ENCODE measurements around the gene PRSS48.
"Not testable (repeated sequence)": the region's sequence is repeated elsewhere in the genome, so short reads cannot be mapped to it uniquely, and the experiment has no call there.

PRSS48 gene, protein sequence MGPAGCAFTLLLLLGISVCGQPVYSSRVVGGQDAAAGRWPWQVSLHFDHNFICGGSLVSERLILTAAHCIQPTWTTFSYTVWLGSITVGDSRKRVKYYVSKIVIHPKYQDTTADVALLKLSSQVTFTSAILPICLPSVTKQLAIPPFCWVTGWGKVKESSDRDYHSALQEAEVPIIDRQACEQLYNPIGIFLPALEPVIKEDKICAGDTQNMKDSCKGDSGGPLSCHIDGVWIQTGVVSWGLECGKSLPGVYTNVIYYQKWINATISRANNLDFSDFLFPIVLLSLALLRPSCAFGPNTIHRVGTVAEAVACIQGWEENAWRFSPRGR

GRCh38 chr4:151276787-151277562, at the start of gene PRSS48:
TSS of gene PRSS48 (plus strand) at chr4:151277161. CDS start at chr4:151277173, 12 bp downstream.
- FAIRE-seq: no peak

GRCh38 chr4:151227172-151227571, 49.8 kb upstream of the PRSS48 start:
- FAIRE-seq: no peak

GRCh38 chr4:151227731-151228130, 49.2 kb upstream of the PRSS48 start:
- FAIRE-seq: no peak

- peak; percentile 72 for FAIRE-seq
Measured at GRCh38 chr4:151228189-151229119, 48.5 kb upstream of the PRSS48 start.

DNA sequence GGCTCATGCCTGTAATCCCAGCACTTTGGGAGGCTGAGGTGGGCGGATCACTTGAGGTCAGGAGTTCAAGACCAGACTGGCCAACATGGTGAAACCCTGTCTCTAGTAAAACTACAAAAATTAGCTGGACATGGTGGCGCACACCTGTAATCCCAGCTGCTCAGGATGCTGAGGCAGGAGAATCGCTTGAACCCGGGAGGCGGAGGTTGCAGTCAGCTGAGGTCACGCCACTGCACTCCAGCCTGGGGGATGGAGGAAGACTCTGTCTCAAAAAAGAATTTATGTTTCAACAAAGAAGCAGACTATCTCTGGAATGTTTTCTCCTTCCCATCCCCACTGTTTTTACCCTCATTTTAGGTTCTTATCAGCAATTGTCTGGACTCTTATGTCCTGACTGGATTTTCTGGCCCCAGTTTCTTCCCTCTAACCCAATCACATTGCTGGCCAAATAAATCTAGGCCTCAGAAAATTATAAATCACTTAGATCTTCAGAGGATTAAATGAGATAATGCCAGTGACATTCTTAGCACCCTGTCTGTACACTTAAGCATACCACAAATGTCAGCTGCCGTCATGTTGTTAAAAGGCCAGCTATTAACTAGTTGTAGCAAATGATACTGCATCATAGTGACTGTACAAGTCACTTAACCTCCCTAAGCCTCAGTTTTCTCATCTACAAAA, 44.9 kb upstream of the PRSS48 start:
- FAIRE-seq: no peak

- no peak for FAIRE-seq
Measured at GRCh38 chr4:151233600-151233999, 43.4 kb upstream of the PRSS48 start.

DNA sequence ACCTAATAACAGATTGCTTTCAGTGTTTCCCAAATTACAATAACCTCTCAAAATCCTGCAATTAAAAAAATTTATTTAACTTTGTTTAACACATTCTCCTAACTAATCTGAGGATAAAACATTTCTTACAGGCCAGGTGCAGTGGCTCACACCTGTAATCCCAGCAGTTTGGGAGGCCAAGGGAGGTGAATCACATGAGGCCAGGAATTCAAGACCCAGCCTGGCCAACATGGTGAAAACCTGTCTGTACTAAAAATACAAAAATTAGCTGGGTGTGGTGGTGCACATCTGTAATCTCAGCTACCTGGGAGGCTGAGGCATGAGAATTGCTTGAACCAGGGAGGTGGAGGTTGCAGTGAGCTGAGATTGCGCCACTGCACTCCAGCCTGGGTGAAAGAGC, 41.6 kb upstream of the PRSS48 start:
- FAIRE-seq: not testable (repeated sequence)

- FAIRE-seq: no peak
Measured at GRCh38 chr4:151236036-151236435, 40.9 kb upstream of the PRSS48 start.

DNA sequence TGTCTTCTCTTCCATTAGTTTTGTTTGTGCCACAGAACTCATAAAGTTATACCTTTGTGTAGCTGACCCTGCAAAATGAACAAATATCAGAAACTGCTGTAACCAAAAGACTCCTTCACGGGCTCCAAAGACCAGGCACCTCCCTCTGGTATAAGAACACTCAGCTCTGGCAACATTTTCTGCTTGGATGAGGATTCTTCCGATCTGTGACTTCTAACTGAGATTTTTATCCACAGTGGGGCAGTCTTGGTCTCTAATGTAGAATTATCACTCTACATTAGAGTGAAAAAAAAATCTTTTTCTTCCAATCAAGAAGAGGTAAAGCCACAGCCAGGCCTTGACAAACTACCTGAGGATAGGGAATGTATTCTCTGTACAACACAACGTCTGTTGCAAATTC, 38.5 kb upstream of the PRSS48 start:
- no peak for FAIRE-seq

DNA sequence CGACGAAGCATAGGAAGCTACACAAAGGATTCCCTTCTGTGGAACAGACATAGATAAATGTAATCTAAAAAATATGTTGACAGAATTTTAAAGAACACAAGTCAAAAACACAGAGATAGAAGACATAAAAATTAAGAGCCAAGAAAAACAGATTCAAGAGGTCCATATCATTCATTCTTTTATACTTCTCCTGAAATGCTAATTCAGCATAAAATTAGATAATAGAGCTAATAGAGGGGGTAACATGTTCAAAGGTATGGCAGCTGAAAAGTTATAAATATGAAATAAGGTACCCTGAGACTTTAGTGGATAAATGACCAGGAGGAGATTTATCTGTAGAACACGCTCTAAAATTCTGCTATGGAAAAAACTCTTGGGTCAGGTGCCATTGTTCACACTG, 37.4 kb upstream of the PRSS48 start:
- no peak for FAIRE-seq

DNA sequence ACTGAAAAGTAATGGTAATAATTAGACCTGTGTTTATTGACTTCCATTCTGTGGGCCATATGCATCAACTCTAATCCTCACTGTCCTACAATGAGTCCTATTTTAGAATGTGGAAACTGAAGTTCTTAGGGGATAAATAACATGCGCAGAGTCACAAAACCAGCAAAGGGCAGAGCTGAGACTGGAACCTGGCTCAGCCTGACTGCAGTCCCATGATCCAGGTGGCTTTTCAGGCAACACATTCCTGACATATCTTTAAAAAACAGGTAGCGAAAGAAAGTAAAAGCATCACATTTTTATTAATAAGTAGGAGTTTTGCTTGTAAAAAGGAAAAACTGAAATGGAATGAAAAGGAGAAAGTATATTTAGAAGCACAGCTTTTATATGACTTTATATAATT, 34.7 kb upstream of the PRSS48 start:
- no peak for FAIRE-seq

DNA sequence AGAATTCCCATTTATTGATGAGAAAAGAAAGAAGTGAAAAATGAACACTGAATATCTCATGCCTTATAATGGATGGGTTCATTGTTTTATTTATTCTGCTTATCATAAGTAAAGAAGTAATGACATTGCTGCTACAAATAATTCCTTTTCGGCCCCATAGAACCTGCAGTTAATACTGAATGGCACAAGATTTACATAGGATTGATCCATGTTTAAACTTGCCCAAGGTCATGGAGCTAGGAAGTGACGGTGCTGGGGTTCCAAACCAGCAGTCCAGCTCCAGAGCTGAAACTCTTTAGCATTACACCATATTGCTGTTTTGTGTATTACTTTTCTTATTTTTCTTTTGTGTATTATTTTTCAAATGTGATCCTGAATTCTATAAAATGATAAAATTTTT, 30.2 kb upstream of the PRSS48 start:
- FAIRE-seq: no peak

DNA sequence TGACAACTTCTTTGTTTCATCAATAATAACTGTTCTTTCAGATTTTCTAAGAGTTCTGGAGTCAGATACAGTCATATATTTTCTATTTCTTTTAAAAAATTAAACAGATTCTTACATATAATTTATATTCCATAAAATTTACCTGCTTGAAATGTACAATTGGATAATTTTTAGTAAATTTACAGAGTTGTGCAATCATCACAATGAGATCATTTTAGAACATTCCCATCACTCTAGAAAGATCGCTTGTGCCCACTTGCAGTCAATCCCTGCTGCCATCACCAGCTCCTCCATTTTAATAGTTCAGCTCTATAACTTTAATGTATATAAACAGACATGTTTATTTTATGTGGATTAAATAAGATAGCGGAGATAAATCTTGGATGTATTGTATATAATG, 29.6 kb upstream of the PRSS48 start:
- FAIRE-seq: no peak

GRCh38 chr4:151248519-151248918, 28.4 kb upstream of the PRSS48 start:
- no peak for FAIRE-seq

DNA sequence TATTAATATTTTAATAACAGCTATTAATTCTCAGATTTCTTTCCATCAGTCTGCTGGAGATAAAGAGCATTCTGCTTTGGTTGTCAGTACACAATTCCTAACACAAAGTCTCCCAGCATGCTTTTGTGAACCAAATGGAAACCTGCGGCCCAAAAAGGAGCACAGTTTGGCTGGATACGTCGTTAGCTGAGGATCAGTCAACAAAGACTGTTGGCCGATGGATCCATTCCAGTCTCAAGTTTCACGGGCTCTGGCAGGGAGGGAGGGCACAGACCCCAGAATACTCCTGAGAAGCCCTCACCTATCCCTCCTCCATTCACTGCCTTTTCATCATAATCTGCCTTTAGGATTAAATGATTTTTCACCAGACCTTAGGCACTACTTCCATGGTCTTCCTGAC, 26.3 kb upstream of the PRSS48 start:
- no peak for FAIRE-seq

- FAIRE-seq: no peak
Measured at GRCh38 chr4:151251603-151252304, 25.2 kb upstream of the PRSS48 start.

GRCh38 chr4:151255226-151255625, 21.7 kb upstream of the PRSS48 start:
- FAIRE-seq: not testable (repeated sequence)

DNA sequence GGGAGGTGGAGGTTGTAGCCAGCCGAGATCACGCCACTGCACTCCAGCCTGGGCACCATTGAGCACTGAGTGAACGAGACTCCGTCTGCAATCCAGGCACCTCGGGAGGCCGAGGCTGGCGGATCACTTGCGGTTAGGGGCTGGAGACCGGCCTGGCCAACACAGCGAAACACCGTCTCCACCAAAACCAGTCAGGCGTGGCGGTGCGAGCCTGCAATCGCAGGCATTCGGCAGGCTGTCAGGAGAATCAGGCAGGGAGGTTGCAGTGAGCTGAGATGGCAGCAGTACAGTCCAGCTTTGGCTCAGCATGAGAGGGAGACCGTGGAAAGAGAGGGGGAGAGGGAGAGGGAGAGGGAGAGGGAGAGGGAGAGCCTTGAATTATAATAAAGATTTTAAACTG, 21.3 kb upstream of the PRSS48 start:
- FAIRE-seq: not testable (repeated sequence)

DNA sequence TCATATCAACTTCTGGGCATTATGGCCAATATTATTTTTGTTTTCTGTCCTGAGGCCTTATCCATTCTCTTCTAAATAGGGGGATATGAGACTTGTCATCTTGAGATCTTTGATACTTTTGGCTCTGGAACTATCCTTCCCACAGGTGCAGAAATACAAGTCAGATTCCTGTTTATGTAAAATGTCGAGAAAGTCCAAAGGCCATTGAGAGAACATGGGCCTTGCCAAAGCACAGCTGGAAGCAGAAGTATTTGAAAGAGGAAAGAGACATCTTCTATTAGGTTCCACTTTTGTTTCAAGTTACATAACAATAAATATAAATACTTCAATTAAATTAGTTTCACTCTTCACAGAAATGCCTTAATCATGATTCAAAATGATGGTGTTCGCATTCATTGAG, 20.8 kb upstream of the PRSS48 start:
- no peak for FAIRE-seq

DNA sequence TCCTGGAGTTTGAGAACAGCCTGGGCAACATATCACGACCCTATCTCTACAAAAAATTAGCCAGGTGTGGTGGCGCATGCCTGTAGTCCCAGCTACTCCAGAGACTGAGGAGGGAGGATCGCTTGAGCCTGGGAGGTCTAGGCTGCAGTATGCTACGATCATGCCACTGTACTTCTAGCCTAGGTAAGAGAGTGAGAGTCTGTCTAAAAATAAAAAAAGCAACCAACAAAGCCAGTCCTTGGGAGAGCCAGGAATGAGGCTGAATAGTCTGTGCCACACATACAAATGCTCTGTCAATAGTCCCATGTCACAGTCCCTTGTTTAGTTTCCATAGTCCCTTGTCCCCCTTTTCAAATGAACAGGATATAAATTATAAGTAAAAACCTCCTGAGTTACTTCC, 19.3 kb upstream of the PRSS48 start:
- no peak for FAIRE-seq

- no peak for FAIRE-seq
Measured at GRCh38 chr4:151259752-151260151, 17.2 kb upstream of the PRSS48 start.

DNA sequence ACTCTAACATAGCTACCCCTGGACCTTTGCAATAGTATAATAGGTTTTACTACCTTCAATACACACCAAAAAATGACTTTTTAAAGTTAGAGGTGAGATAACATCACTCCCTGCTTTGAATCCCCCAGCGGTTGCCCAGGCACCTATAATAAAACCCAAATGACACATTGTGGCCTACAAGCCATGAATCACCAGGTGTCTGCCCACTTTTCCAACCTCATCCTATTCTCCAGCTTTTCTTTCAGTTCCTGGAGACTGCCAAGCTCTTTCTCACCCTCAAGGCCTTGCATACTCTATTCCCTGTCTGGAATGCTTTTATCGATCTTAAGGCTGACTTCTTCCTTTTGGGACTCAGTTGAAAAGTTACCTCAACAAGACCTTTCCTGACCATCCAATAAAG, 16.4 kb upstream of the PRSS48 start:
- no peak for FAIRE-seq
